Esophagus squamous epithelium (tissue), 4 donors: ENCODE results near the gene CA6.
"Not testable (repeated sequence)": the region's sequence is repeated elsewhere in the genome, so short reads cannot be mapped to it uniquely, and the experiment has no call there.

Experiments used
- POLR2A ChIP-seq, 4 donors: fragments of 450-650 bp; IDR thresholded peaks; one replicate each; pipeline ENCODE4 v1.6.1; 2017; ENCODE audit warnings: antibody characterized with exemption in 4 of 4, mild to moderate bottlenecking in 4 of 4, moderate library complexity in 3 of 4
- TF ChIP-seq, protein P1 (sequence below), 6 experiments: fragments of 450-650 bp in 4 of 6; fragments of 200-600 bp in 2 of 6; sonication (generic) in 2 of 6; IDR thresholded peaks; one replicate each; pipeline ENCODE4 v1.5.1; 2016 to 2019; ENCODE audit warnings: antibody characterized with exemption in 6 of 6, mild to moderate bottlenecking in 4 of 6, moderate library complexity in 4 of 6

GRCh38 chr1:8937051-8937450 is 8.6 kb upstream of the CA6 start:
- TF ChIP-seq, protein P1, sequence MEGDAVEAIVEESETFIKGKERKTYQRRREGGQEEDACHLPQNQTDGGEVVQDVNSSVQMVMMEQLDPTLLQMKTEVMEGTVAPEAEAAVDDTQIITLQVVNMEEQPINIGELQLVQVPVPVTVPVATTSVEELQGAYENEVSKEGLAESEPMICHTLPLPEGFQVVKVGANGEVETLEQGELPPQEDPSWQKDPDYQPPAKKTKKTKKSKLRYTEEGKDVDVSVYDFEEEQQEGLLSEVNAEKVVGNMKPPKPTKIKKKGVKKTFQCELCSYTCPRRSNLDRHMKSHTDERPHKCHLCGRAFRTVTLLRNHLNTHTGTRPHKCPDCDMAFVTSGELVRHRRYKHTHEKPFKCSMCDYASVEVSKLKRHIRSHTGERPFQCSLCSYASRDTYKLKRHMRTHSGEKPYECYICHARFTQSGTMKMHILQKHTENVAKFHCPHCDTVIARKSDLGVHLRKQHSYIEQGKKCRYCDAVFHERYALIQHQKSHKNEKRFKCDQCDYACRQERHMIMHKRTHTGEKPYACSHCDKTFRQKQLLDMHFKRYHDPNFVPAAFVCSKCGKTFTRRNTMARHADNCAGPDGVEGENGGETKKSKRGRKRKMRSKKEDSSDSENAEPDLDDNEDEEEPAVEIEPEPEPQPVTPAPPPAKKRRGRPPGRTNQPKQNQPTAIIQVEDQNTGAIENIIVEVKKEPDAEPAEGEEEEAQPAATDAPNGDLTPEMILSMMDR (IDR thresholded peaks at IDR 0.05): not testable (repeated sequence)
- TF ChIP-seq POLR2A (IDR thresholded peaks at IDR 0.05): not testable (repeated sequence)
